Heart right ventricle (tissue), 16 donors: Measurements from ENCODE around the gene CNTNAP4. TPM values are rescaled to one million over a fixed set of nuclear protein-coding genes. Genes with fewer than 3 reads are reported as not detected.

Source experiments
- ATAC-seq, 8 donors: fragments of 200-7000 bp; cut with Tn5 transposase; one replicate each; pipeline ENCODE4 v1.9.1; 2020; ENCODE audit warnings: mild to moderate bottlenecking in 8 of 8, moderate library complexity in 8 of 8, moderate number of reproducible peaks in 1 of 8
- DNase-seq, 2 donors: peaks; one replicate each; pipeline ENCODE4 v3.0.0-alpha.2; 2020
- H3K27ac ChIP-seq, 10 donors: fragments of 200-600 bp; sonication (generic) in 2 of 10; one replicate each; pipeline versions ENCODE4 v1.5.0 to v1.8.0; 2020 to 2022; ENCODE audit warnings: mild to moderate bottlenecking in 3 of 10
- H3K27me3 ChIP-seq, 7 donors: fragments of 200-600 bp; one replicate each; pipeline ENCODE4 v1.8.0; 2021 to 2022; ENCODE audit warnings: mild to moderate bottlenecking in 2 of 7
- H3K36me3 ChIP-seq, 9 donors: fragments of 200-600 bp; sonication (generic) in 1 of 9; one replicate each; pipeline versions ENCODE4 v1.5.0 to v1.8.0; 2020 to 2022; ENCODE audit warnings: mild to moderate bottlenecking in 2 of 9
- H3K4me1 ChIP-seq, 9 donors: fragments of 200-600 bp; sonication (generic) in 1 of 9; one replicate each; pipeline versions ENCODE4 v1.5.0 to v1.8.0; 2020 to 2022; ENCODE audit warnings: mild to moderate bottlenecking in 4 of 9
- H3K4me3 ChIP-seq, 10 donors: fragments of 200-600 bp; sonication (generic) in 2 of 10; one replicate each; pipeline versions ENCODE4 v1.5.0 to v1.8.0; 2020 to 2022; ENCODE audit warnings: mild to moderate bottlenecking in 7 of 10, moderate library complexity in 2 of 10
- H3K9me3 ChIP-seq, 11 donors: fragments of 200-600 bp in 10 of 11; sonication (generic) in 2 of 11; one replicate each; pipeline versions ENCODE4 v1.5.0 to v1.8.0; 2013 to 2022; ENCODE audit warnings: mild to moderate bottlenecking in 2 of 11, control low read depth in 1 of 11, moderate library complexity in 1 of 11
- CTCF ChIP-seq, 9 donors: fragments of 200-600 bp; sonication (generic) in 2 of 9; IDR thresholded peaks; one replicate each; pipeline versions ENCODE4 v1.5.0 to v1.8.0; 2021 to 2022; ENCODE audit warnings: antibody characterized with exemption in 9 of 9, mild to moderate bottlenecking in 5 of 9, moderate library complexity in 1 of 9
- WGBS, 2 donors: extraction: QIAGEN DNeasy Blood & Tissue Kit; methylation state at CpG; one replicate each; pipeline ENCODE4 v1.1.7; 2013; ENCODE audit warnings: inconsistent platforms in 1 of 2; 5-methylcytosine and 5-hydroxymethylcytosine counted together
- intact Hi-C, 10 donors: fragments of 100-400 bp; cut with DNase I; formaldehyde crosslinking; loops; one replicate each; pipeline versions ENCODE4 v1.11.1 to v1.14.2; 2022
- polyA plus RNA-seq, 2 donors: library from polyadenylated mRNA; stranded (reverse); fragments of 200-250 nt; gene quantifications; one replicate each; pipeline ENCODE4 v1.2.3, GENCODE V29; 2013
- total RNA-seq, 10 donors: library from RNA; stranded (reverse); fragmentation: NEBNext Ultra II Directional in 3 of 10; extraction: Animal tissue kit (Norgen Biotek cat#: 25700) in 3 of 10; gene quantifications; one replicate each; pipeline versions ENCODE4 v1.2.1 to v1.2.4, GENCODE V29; 2021 to 2023
- donor health status: Arrhythmogenic right ventricular cardiomyopathy.
- donor health status: ischemic (EF 13 %, LVEDD 7.1; RV severe dilation, severe dysfunction).
- donor health status: healthy with polysubstance abuse.
- donor health status: DM: no; HTN: yes; CAD: no.
- donor health status: DM: no; HTN: no; CAD: no.
- donor health status: ischemic (EF 25% LVEDD 6.9; RV normal size, moderate dysfunction).
- donor health status: ischemic (EF 25% LVEDD 5.7; RV mildly dilated, moderate dysfunction).
- donor health status: healthy.
- donor health status: DM: yes; HTN: yes; CAD: no.
- donor health status: Ischemic cardiomyopathy.
- donor health status: ischemic (EF 35%, LVEDD 5.7; RV mildly dilated, moderate dysfunction).
- donor health status: nonischemic (EF 11% LVEDD 7.7; RV severe dilation, severe dysfunction).
- donor health status: DM: yes; HTN: yes; CAD: no.
- donor health status: PGD.
- donor health status: ischemic (EF 29% LVEDD 5.4; RV normal size, mild dysfunction).
- donor health status: nonischemic (EF 23%, LVEDD 6.1; RV moderate dilation, normal function).

CNTNAP4 gene
- total and polyA plus RNA-seq, 12 donors: not detected

- Histone ChIP-seq H3K4me1 (no peaks in the 10 kb centered on the region), H3K36me3 (no peaks in the 10 kb centered on the region), H3K4me3 (no peak overlapping the region), H3K27ac (no peak overlapping the region), H3K27me3 (no peaks in the 10 kb centered on the region), H3K9me3 (no peaks in the 10 kb centered on the region)
- WGBS, 2 donors: 74 to 83% methylated on average over 3 of the region's 3 CpGs
- DNase-seq (no peak), ATAC-seq (no peak)
- no peak for TF ChIP-seq CTCF (IDR thresholded peaks at IDR 0.05)
- intact Hi-C loops: no loop called here
These were observed 212.9 kb downstream of the CNTNAP4 start for GRCh38 chr16:76490036-76490639.

GRCh38 chr16:76500006-76500405 lies 222.8 kb downstream of the CNTNAP4 start:
- Histone ChIP-seq H3K9me3 (peaks cover 0 to 8% (median 0%) of the 10 kb centered on the region in 11 donors), H3K27me3 (no peaks in the 10 kb centered on the region), H3K4me1 (no peaks in the 10 kb centered on the region), H3K4me3 (no peak overlapping the region), H3K36me3 (no peaks in the 10 kb centered on the region), H3K27ac (no peak overlapping the region)
- ATAC-seq: no peak
- intact Hi-C loops: no loop called here
- WGBS, 2 donors: 92 to 95% methylated on average over 21 of the region's 21 CpGs
- no peak for DNase-seq
- no peak for TF ChIP-seq CTCF (IDR thresholded peaks at IDR 0.05)

- no peak for TF ChIP-seq CTCF (IDR thresholded peaks at IDR 0.05)
- DNase-seq: no peak
- intact Hi-C loops: no loop called here
- H3K9me3 ChIP-seq: no peaks in the 10 kb centered on the region
- H3K4me3 ChIP-seq: no peak overlapping the region
- no peaks in the 10 kb centered on the region for H3K27me3 ChIP-seq
- WGBS, 2 donors: 89% methylated on average over 8 of the region's 8 CpGs
- H3K36me3 ChIP-seq: no peaks in the 10 kb centered on the region
- no peak for ATAC-seq
- no peak overlapping the region for H3K27ac ChIP-seq
- no peaks in the 10 kb centered on the region for H3K4me1 ChIP-seq
These were observed 224.9 kb downstream of the CNTNAP4 start for GRCh38 chr16:76502063-76502462.

GRCh38 chr16:76502555-76502954 lies 225.4 kb downstream of the CNTNAP4 start:
- no peak for DNase-seq
- no peak overlapping the region for H3K4me3 ChIP-seq
- H3K36me3 ChIP-seq: no peaks in the 10 kb centered on the region
- H3K9me3 ChIP-seq: no peaks in the 10 kb centered on the region
- no peak for TF ChIP-seq CTCF (IDR thresholded peaks at IDR 0.05)
- WGBS, 2 donors: 81% methylated on average over 3 of the region's 3 CpGs
- intact Hi-C loops: no loop called here
- no peaks in the 10 kb centered on the region for H3K27me3 ChIP-seq
- H3K4me1 ChIP-seq: no peaks in the 10 kb centered on the region
- H3K27ac ChIP-seq: no peak overlapping the region
- ATAC-seq: no peak
